A673 (cell line): ENCODE measurements around the gene AIM2.

ENCODE experiments used
- CTCF ChIP-seq: fragments of 300-800, 200-600 bp; sonication (generic); conservative IDR thresholded peaks from 2 replicates; pipeline ENCODE4 v1.5.1; 2017; ENCODE audit warnings: low read depth, mild to moderate bottlenecking, antibody characterized with exemption, low read length, moderate library complexity, mixed read lengths
- EZH2 ChIP-seq: fragments of 200-600 bp; sonication (generic); IDR thresholded peaks from 2 replicates; pipeline ENCODE4 v1.6.1; 2017; ENCODE audit warnings: borderline replicate concordance, low read depth, mild to moderate bottlenecking, mixed read lengths, antibody characterized with exemption, low read length; ENCODE audit not compliant: poor library complexity, severe bottlenecking

GRCh38 chr1:159054427-159054826 is 22.1 kb downstream of the AIM2 start:
- TF ChIP-seq CTCF (no peak), EZH2 (no peak)
